HK-2 (cell line): Measurements from ENCODE around the gene NSL1.
A peak's percentile ranks its signal among the peaks of the same experiment; 100 is the strongest.
"Not testable (repeated sequence)": the region's sequence is repeated elsewhere in the genome, so short reads cannot be mapped to it uniquely, and the experiment has no call there.

Experiments
- DNase-seq: peaks from one replicate; pipeline ENCODE4 v3.0.0-alpha.2; 2018; ENCODE audit not compliant: unreplicated experiment

Gene NSL1

GRCh38 chr1:212782422-212783154 is 9.0 kb downstream of the NSL1 start:
- no peak for DNase-seq

DNA sequence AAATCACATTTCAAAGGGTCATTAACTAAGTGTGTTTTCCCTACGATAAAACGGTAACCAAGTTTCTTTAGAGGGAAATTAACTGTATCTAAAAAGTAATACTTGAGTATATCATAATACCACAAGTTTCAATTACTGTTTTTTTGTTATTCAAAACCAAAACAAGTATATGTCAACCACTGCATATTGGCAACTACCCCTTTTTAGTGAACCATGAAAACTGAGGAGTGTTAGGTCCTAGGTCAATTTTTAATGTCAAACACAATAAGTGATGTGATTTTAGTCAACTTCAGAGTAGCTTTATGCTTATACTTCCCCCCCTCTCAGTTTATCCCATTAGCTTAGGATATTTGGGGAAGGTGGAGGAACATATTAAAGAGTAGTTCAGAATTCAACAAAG is 10.4 kb downstream of the NSL1 start:
- DNase-seq = no peak

GRCh38 chr1:212780759-212781158 is 10.8 kb downstream of the NSL1 start:
- no peak for DNase-seq

- not testable (repeated sequence) for DNase-seq
Measured at GRCh38 chr1:212779086-212779485, 12.5 kb downstream of the NSL1 start.

DNA sequence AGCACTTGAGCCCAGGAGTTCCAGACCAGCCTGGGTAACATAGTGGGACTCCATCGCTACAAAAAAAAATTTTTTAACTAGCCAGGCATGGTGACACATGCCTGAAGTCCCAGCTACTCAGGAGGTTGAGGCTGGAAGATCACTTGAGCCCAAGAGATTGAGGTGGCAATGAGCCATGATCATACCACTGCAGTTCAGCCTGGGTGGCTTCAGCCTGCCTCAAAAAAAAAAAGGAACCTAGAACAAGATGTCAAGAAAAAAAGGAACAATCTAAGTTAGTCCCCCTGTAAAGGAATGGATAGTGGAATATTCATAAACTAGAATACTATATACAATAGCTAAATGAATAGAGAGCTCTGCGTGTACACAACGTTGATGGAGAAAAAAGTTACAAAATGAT is 14.4 kb downstream of the NSL1 start:
- no peak for DNase-seq

- DNase-seq = no peak
Measured at GRCh38 chr1:212775241-212775640, 16.3 kb downstream of the NSL1 start.

GRCh38 chr1:212774584-212774983 is 17.0 kb downstream of the NSL1 start:
- no peak for DNase-seq

DNA sequence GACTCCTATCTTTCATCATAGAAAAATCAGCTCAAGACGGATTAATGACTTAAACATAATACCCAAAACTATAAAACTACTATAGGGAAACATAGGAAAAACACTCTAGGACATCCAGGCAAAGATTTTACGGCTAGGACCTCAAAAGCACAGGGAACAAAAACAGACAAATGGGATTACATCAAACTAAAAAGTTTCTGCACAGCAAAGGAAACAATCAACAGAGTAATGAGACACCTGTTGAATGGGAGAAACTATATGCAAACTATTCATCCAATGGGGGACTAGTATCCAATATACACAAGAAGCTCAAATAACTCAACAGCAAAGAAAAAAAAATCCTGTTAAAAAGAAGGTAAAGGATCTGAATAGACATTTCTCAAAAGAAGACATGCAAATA is 18.6 kb downstream of the NSL1 start:
- no peak for DNase-seq

DNA sequence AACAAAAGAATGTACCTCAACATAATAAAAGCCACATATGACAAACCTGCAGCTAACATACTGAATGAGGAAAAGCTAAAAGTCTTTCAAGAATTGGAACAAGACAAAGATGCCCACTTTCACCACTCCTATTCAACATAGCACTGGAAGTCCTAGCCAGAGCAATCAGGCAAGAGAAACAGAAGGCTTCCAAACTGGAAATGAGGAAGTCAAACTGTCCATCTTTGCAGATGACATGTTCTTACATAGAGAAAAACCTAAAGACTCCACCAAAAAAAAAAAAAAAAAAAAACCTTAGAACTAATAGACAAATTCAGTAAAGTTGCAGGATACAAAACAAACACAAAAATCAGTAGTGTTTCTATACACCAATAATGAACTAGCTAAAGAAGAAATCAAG is 20.2 kb downstream of the NSL1 start:
- DNase-seq = no peak

DNA sequence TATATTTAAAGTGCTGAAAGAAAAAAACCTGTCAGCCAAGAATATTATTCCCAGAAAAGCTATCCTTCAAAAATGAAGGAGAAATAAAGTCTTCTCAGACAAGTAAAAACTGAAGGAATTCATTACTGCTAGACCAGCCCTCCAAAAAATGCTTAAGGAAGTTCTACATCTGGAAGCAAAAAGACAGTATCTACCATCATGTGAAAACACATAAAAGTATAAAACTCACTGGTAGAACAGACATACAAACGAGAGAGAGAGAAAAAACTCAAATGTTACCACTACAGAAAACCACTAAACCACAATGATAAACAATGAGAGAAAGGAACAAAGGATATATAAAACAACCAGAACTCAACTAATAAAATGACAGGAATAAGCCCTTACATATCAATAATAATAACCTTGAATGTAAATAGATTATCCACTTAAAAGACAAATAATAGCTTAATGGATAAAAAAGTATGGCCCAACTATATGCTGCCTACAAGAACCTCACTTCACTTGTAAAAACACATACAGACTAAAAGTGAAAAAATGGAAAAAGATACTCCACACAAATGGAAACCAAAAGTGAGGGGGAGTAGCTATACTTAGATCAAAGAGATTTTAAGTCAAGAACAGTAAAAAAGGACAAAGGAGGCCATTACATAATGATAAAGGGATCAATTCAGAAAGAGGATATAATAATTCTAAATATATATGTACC is 22.0 kb downstream of the NSL1 start:
- DNase-seq = no peak

- not testable (repeated sequence) for DNase-seq
Measured at GRCh38 chr1:212766825-212767224, 24.8 kb downstream of the NSL1 start.

- DNase-seq = not testable (repeated sequence)
Measured at GRCh38 chr1:212764718-212765281, 26.8 kb downstream of the NSL1 start.

- DNase-seq = no peak
Measured at GRCh38 chr1:212762839-212763238, 28.7 kb downstream of the NSL1 start.

GRCh38 chr1:212762234-212762633 is 29.3 kb downstream of the NSL1 start:
- DNase-seq = no peak

- DNase-seq = peak; percentile 12
Measured at GRCh38 chr1:212760126-212760823, 31.3 kb downstream of the NSL1 start.

DNA sequence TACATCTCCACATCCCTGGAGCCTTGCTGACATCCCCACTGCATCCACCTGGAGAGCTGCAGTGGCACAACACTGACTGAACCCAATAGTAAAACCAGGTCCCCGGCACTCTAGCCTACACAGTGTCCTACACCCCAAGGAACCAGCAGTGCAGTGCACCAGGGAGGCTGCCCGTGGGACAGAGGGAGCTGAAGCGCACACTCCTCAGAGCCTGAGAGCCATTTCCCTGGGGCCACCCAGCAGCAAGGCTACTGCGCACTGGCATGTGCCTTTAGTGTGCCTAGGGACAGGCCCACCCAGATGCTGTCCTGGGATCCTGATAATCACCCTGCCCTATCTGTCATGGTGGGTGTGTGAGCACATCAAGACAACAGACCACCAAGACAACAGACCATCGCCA is 31.9 kb downstream of the NSL1 start:
- DNase-seq = no peak

DNA sequence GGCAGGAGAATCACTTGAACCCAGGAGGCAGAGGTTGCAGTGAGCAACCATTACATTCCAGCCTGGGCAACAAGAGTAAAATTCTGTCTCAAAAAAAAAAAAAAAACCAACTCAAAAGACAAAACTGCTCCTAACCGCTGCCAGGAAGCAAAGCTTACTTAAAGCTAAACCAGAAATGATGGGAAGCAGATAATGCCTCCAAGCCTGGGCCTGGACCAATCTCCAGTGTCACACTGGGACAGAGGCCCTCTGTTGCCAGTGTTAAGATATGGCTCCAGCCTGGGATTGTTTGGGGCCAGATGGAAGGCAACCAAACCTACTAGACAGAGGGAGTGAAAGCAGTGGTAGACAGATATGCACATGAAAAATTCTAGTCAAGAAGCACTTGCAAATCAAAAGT is 36.9 kb downstream of the NSL1 start:
- no peak for DNase-seq

DNA sequence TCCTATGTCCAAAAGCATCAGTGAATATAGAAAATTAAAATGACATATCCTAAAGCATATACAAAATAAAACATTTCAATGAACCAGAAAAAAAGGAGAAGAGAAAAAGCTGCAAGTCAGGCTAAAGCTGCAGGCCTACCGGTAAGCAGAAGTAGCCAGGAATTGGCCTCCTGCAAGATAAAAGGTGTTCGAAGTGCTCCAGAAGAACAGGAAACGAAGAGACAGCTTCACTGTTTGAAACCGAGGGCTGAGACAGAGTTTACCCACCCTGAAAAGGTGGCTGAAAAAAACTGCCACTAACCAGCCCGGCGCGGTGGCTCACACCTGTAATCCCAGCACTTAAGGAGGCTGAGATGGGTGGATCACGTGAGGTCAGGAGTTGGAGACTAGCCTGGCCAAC is 37.4 kb downstream of the NSL1 start:
- no peak for DNase-seq

GRCh38 chr1:212753749-212754148 is 37.8 kb downstream of the NSL1 start:
- DNase-seq = no peak

GRCh38 chr1:212752934-212753497 is 38.6 kb downstream of the NSL1 start:
- DNase-seq = no peak

- no peak for DNase-seq
Measured at GRCh38 chr1:212752252-212752933, 39.2 kb downstream of the NSL1 start.
